GM19351 (cell line): ENCODE measurements around the gene ZDHHC11B.
"Not testable (repeated sequence)": the region's sequence is repeated elsewhere in the genome, so short reads cannot be mapped to it uniquely, and the experiment has no call there.

ENCODE experiments used
- ATAC-seq: cut with Tn5 transposase; IDR thresholded peaks from one replicate; pipeline ENCODE4 v1.9.1; 2021; ENCODE audit warnings: mild to moderate bottlenecking, moderate library complexity; ENCODE audit not compliant: unreplicated experiment

Gene ZDHHC11B

DNA sequence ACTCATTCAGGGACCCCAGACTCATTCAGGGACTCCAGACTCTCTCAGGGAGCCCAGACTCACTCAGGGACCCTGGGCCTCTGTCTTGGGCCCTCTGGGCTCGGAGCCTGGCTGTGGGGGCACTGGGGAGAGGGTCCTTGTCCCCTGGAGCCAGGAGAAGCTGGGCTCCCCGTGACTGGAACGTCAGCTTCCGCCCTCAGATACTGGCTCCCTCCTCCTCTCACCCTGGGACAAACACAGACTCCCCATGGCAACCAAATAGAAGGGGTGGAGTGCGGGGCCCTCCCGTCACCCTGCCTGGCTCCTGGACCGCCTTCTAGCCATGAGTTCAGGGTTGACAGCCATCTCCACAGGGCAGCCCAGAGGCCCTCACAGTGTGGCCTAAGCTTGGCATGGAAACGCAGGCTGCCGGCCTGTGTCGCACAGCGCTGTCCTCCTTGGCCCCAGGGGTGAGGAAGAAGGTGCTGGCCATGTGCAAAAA, 27.6 kb downstream of the ZDHHC11B start:
- ATAC-seq = no peak

DNA sequence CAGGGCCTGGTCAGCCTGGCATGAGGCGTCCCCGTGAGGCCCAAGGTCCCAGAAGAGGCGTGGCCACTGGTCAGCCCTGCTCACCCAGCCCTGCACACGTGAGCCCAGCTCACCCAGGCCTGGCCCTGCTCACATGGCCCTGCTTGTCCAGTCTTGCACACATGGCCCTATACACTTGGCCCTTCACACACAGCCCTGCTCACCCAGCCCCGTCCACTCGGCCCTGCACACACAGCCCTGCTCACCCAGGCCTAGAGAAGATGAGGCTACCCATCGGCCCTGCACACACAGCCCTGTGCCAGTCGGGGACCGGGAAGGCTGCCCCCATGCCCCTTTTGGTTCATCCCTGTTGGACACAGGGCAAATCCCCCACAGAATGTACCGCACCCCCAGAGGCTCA, 28.4 kb downstream of the ZDHHC11B start:
- ATAC-seq = no peak

- not testable (repeated sequence) for ATAC-seq
Observed at GRCh38 chr5:754143-754632, 30.3 kb downstream of the ZDHHC11B start.

GRCh38 chr5:753567-754142, 30.9 kb downstream of the ZDHHC11B start:
- not testable (repeated sequence) for ATAC-seq

GRCh38 chr5:752532-753115, 31.9 kb downstream of the ZDHHC11B start:
- not testable (repeated sequence) for ATAC-seq

DNA sequence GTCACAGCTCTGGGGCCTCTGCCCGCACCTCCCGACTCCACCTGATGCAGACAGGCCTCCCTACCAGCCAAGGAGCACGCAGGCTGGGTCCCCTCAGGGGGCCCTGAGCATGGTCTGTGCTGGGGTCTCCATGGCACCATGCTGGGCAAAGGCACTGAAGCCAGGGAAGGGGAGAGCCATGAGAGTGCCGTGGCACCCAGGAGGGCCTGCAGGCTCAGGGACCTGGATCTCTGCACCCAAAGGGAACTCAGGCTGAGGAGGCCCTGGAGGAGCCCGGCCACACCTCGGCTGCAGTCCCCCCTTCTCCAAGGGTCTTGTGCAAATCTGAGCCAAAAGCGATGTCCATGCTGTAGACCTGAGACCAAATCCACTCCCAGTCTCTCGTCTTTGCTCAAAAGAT, 32.5 kb downstream of the ZDHHC11B start:
- not testable (repeated sequence) for ATAC-seq

DNA sequence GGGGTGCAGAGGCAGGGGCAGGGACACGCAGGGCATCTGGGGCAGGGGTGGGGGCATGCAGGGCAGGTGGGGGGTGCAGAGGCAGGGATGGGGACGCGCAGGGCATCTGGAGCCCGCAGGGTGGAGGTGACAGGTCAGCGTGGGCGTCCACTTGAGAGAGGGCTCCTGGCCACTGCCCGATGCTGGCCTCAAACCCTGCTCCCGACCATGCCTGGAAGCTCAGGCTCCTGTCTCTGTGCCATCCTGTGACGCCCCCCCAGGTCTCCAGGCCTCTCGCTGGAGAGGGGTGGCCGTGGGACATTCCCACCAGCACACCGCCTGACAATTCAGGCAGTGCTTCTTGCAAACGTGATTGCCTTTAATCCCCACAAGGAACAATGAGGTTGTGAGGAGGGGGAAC, 33.0 kb downstream of the ZDHHC11B start:
- no peak for ATAC-seq

DNA sequence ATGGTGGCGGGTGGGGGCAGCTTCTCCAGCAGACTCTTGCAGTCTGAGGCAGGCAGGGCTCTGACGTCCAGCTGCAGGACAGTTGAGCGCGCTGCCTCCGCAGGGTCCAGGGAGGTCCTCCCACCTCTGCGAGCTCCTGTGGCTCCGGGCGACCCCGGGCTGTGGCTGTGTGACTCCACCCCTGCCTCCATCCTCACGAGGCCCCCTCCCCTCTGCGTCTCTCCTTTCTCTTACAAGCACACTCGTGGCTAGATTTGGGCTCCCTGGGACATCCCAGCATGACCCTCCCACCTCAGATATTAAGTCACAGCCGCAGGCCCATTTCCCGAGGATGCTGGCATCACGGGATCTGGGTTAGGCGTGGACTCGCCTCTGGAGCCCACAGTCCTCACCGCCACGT, 34.3 kb downstream of the ZDHHC11B start:
- not testable (repeated sequence) for ATAC-seq

- no peak for ATAC-seq
Observed at GRCh38 chr5:749101-749670, 35.3 kb downstream of the ZDHHC11B start.

GRCh38 chr5:748011-748980, 36.2 kb downstream of the ZDHHC11B start:
- ATAC-seq = not testable (repeated sequence)

GRCh38 chr5:747303-747844, 37.2 kb downstream of the ZDHHC11B start:
- not testable (repeated sequence) for ATAC-seq

GRCh38 chr5:746258-746761, 38.2 kb downstream of the ZDHHC11B start:
- ATAC-seq = no peak

GRCh38 chr5:745272-746142, 39.0 kb downstream of the ZDHHC11B start:
- ATAC-seq = not testable (repeated sequence)

GRCh38 chr5:743696-744404, 40.7 kb downstream of the ZDHHC11B start:
- ATAC-seq = not testable (repeated sequence)

GRCh38 chr5:742276-742675, 42.3 kb downstream of the ZDHHC11B start:
- not testable (repeated sequence) for ATAC-seq

- not testable (repeated sequence) for ATAC-seq
Observed at GRCh38 chr5:734145-734544, 50.4 kb downstream of the ZDHHC11B start.

DNA sequence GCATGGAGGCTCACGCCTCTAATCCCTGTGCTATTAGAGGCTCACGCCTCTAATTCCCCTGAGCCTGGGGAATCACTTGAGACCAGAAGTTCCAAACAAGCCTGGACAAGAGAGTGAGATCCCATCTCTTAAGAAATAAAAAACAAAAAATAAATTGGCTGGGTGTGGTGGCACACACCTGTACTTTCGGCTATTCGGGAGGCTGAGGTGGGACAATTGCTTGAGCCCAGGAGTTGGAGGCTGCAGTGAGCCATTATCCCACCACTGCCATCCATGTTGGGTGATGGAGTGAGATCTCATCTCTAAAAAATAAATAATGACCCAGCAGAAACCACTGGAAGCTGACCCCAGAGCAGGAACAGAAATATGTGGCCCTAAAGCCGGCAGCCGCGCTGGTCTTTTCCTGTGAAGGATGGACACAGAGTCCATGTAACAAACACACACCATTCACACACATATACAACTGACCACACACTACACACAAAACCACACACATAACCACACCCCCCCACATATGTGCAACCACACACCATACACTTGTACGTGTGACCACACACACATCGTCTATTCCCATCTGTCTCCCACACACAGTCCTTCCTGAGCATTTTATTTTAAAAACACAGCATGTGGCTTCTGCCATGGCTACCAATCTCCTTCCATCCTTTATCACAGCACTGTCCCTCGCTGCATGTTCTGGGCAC, 51.6 kb downstream of the ZDHHC11B start:
- ATAC-seq = not testable (repeated sequence)

- not testable (repeated sequence) for ATAC-seq
Observed at GRCh38 chr5:729225-729624, 55.3 kb downstream of the ZDHHC11B start.
